Activated CD4-positive, CD25-positive, alpha-beta regulatory T cell treated with anti-CD3 and anti-CD28 coated beads, Interleukin-2, amount 50 U/mL, for 24 hours (primary cell): Measurements from ENCODE around the gene AMT.

Experiments
- ATAC-seq, 2 donors: fragments of 150-1000 bp; cut with Tn5 transposase; one replicate each; pipeline ENCODE4 v1.10.0; 2021; ENCODE audit warnings: mild to moderate bottlenecking in 1 of 2, moderate library complexity in 1 of 2

The AMT gene

DNA sequence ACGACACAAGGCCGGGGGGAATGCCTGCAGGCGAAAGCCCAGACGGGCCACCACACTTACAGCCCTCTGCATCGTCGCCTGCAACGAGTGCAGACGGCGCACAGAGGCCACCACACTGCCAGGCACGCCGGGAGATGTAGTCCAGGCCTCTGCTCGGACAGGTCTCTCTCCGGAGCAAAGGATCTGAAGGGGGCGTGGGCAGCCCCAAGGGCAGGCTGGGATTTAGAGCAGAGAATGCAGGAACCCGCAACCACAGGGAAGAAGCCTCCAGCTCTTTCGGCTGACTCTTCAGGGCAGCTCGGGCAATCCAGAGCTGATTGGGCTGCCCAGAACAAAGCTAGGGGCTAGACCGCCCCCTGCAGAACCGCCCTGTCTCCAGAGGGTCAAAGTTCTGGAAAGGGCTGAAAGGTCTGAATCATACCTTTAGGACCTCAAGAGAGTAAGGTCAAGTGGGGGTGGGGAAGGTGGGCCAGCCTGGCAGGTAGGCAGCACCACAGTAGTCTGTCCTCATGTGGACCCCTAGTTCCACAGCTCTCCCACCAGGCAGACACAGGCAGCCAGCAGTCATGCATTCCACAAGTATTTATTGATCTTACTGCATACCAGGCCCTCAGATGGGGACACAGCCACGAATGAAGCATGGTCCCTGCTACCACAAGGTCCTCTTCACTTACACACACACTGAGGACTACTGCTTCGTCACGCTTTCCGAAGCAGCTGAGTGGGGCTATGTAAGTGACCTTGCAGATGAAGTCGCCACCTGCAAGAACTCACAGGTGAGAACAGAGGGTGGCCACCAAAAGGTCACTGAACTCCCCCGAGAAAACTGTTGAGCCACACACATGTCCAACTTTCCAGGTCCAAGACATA lies at the start of gene AMT:
Gene AMT, minus strand, starts transcription at position 95 of the 870 bp plus-strand sequence. Its CDS starts 23 bp downstream, at position 72.
- no peak for ATAC-seq

DNA sequence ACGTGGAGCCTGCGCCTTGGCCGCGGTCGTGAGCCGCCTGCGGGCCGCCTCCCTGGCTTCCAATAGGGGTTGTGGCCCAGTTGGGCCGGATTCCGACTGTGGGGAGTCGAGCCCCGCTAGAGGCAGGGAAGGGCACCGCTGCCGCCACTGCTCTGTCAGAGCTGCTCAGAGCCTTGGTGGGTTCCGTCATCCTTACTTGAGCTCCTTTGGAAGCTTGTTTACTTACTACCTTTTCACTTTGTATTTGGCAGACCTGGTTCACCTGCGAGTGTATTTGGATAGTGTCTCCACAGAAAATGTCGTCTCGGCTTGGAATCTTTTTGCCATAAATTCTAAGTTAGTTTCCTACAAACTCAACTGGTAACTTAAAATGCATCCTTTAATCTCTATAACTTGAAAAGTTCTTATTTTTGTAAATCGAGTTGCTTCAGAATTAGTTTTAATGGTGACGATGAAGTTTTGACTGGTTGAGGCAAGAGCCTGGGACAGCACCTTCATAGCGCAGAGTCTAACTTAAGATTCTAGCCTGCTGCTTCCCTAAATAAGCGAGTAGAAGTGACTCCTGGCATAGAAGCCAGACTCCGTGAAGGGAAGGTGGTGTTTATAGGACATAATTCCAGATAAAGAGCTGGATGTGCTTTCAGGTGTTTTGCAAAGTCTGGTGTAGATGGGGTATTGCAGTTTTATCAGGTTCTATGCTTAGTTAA lies 48.6 kb upstream of the AMT start:
- ATAC-seq: peak; percentile 20 to 24

- ATAC-seq: peak; percentile 91 to 93
Measured at GRCh38 chr3:49469936-49470713, 47.9 kb upstream of the AMT start, which contains the start of gene DAG1. Gene DAG1, plus strand, starts transcription at chr3:49470267. Its CDS starts 40,268 bp downstream, at chr3:49510535.

DNA sequence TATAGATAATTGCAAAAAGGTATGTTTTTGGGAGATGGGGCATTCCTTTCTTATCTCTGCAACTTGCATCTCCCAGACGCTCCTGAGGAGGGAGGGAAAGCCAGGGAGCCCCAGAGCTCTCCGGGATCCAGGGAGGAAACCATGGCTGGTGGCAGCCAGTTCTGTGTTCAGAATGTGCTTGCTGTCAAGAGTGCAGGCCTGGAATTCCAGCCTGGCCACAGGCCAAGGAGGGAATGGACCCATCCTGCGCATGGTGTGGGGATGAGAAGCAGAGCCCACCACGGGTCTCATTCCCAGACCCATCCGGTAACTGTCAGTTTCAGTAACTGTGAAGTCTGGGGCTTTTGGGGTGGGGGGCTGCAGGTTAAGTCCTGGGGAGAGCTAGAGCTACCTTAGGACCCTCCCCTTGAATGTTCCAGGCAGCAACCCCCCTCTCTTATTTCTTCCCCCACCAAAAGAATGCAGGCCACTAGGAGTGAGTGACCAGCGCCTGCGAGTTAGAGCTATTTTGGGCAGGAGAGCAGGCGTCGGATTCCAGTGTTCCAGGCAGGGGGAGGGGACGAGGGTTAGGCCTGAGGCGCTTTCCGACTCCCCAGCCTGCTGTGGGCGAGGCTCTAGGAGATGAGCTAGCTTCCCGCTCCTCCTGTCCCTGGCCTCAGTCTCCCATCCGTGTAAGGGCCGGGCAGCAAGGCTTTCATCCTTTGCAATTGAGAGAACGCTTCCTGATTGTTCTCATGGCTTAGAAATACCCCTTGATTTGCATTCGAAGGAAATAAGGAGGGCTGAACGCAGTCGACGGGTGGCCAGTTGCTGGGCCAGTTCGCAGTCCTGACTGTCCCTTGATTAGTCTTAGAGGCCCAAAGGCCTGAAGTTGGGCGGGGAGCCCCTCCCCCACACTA lies 47.0 kb upstream of the AMT start:
- no peak for ATAC-seq

GRCh38 chr3:49466085-49466484 lies 43.8 kb upstream of the AMT start:
- no peak for ATAC-seq

DNA sequence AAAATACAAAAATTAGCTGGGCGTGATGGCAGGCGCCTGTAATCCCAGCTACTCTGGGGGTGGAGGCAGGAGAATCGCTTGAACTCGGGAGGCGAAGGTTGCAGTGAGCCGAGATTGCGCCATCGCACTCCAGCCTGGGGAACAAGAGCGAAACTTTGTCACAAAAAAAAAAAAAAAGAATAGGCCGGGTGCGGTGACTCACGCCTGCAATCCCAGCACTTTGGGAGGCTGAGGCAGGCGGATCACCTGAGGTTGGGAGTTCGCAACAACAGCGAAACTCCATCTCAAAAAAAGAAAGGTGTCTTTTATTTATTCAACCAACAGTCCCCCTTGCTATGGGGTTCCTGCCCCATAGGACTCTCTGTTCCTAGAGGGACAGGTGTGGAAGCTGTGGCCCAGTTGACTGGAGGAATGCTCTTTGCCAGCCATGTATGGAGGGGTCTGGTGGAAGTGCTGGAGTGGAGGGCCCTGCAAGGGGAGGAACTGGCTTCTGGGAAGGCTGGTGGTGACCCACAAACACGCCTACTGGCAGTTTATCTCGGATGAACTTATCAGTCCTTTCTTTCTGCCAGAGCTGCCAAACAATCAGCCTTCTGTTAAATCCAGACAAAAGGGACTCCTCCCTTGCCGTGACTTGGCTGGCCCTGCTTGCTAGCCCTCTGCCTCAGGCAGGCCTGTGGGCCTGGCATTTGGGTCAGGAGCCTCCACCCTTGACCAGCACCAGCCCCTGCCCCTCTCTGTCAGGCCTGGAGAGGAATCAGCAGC lies 43.2 kb upstream of the AMT start:
- ATAC-seq: no peak

DNA sequence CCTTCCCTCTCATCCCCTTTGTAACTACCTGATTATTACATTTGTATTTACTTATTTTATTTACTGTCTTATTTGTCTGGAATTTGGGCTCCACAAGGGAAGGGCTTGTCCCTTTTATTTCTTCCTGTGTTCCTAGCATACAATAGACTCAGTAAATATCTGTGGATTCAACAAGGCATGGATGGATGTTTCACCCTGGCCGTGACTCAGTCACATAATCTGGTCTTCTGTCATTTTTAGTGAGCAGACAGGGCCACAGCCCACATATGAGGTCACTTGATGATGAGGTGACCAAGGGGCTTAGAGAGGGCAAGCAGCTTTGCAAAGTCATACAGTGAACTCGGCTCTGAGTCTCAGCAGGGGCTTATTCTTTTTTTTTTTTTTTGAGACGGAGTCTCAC lies 39.9 kb upstream of the AMT start:
- ATAC-seq: no peak

GRCh38 chr3:49461443-49462171 lies 39.3 kb upstream of the AMT start:
- no peak for ATAC-seq

DNA sequence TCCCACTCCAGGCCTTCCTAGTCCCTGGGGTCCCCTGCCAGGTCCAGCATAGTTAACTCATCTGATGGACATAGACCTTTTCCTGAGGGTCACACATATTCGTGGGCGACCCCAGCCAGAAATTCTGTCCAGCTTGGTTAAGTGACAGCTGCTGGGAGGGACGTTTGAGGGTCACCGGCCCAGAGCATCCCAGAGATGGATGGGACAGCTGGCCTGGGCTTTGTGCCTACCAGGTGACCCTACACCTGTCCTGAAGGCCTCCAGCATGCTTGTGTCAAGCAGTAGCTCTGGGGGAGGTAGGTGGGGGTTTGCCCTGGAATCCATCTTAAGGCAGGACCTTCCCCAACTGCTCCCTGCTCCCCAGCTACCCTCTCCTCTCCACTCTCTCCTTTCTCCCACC lies 38.7 kb upstream of the AMT start:
- no peak for ATAC-seq

DNA sequence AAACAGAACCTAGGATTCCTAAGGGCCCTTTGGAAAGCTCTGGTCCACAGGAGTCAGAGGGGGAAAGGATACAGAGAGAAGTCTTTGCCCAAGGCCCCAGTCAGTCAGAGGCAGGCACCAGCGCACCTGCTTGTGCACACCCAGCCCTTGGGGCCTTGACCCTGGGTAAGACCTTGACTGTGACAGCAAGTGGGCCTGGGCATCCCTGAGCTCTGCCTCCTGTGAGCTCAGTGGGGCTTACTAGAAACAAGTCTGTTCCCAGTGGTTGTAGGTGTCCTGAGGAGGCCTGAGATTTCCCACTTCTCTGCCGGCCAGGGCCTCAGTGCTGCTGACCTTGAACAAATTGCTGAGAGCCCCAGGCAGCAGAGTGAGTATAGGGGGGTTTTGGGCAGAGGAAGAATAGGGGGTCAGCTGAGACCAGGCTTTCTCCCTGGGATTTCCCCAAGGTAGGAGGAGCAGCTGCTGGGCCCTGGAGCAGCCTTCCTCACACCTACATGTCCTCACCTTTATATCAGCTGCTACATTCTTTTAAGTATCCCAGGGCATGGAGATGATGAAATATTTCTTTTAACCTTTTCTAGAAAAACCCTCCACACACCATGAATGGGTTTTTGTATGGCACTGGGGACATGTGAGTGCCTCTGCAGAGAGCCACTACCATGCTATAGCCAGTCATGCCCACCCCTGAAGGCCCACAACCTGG lies 38.1 kb upstream of the AMT start:
- no peak for ATAC-seq

DNA sequence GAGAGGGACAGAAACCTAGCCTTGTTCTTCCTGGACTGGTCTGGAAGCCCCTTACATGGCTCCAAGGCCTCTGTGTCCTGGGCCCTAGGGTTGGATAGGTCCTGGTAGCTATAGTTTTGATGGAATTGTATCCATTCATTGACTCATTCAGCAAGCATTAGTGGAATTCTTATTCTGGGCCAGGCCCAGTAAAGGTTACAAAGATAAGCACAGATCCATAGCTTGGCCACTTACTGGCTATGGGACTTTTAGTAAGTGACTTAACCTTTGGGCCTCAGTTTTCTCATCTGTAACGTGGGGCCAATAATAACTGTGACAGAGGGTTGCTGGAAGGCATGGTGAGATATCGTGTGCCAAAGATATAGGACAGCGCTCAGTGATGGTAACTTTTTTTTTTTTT lies 34.2 kb upstream of the AMT start:
- ATAC-seq: no peak

GRCh38 chr3:49454898-49455681 lies 32.8 kb upstream of the AMT start:
- no peak for ATAC-seq

- no peak for ATAC-seq
Measured at GRCh38 chr3:49454458-49454857, 32.2 kb upstream of the AMT start.

GRCh38 chr3:49453621-49454020 lies 31.3 kb upstream of the AMT start:
- ATAC-seq: no peak

- ATAC-seq: no peak
Measured at GRCh38 chr3:49445391-49445790, 23.1 kb upstream of the AMT start.

DNA sequence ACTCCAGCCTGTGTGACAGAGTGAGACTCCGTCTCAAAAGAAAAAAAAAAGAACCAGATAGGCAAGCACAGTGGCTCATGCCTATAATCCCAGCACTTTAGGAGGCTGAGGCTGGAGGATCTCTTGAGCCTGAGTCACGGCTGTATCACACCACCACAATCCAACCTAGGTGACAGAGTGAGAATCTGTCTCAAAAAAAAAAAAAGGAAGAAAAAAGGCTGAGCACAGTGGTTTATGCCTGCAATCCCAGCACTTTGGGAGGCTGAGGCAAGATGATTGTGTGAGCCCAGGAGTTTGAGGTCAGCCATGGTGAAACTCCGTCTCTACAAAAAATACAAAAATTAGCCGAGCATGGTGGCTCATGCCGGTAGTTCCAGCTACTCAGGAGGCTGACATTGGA lies 12.5 kb upstream of the AMT start:
- ATAC-seq: no peak

- no peak for ATAC-seq
Measured at GRCh38 chr3:49428752-49429080, 6.4 kb upstream of the AMT start.

DNA sequence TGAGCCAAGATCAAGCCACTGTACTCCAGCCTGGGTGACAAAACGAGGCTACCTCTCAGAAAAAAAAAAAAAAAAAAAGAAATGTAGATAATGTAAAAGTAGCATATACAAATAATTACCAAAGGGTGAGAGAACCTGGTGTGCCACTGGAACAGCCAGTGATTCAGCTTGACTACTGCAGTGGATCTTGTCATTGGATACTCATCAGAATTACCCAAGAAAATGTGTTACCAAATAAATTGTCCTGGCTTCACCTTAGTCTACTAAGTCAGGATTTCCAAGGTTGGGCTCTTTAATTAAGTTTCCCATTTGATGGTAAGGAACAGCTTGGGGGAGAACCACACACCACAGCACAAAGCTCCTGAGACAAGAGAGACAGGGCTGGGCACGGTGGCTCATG lies 5.3 kb upstream of the AMT start:
- ATAC-seq: no peak

DNA sequence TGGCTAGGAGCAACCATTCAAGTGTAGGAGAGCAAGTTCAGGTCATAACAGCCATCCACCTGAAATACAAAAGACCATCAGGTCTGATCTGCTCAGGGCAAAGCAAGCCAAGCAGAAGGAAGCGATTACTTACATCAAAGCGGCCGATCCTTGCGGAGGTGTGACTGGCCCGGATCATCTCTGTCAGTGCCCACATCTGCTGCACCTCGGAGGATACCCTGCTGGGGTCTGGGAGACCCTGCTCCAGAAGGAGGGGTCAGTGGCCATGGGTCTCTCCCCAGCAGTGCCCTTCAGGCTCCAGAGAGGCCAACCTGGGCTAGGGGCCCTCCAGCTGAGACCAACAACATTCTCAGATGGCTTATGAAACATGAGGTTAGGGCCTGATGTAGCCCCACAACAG lies 2.5 kb upstream of the AMT start:
- no peak for ATAC-seq
